K562 (cell line): ENCODE measurements around the gene PRKCB. TPM values are rescaled to one million over a fixed set of nuclear protein-coding genes. Genes with fewer than 3 reads are reported as not detected.

Experiments used
- BCOR ChIP-seq: fragments of 450-650 bp; IDR thresholded peaks from 2 replicates; pipeline ENCODE4 v1.6.1; 2016
- BDP1 ChIP-seq: IDR thresholded peaks from 3 replicates; pipeline ENCODE4 v1.6.1; 2011; ENCODE audit not compliant: insufficient read length, insufficient read depth
- CEBPB ChIP-seq: fragments of 450-650 bp; IDR thresholded peaks from 2 replicates; pipeline ENCODE4 v1.6.1; 2016; ENCODE audit warnings: missing genetic modification characterization, missing compliant biosample characterization
- CXXC5 ChIP-seq: fragments of 250-450 bp; sonication (Bioruptor Pico); IDR thresholded peaks from 2 replicates; pipeline ENCODE4 v1.8.0; 2022; ENCODE audit warnings: inconsistent platforms, mild to moderate bottlenecking, moderate library complexity
- GABPB2 ChIP-seq: fragments of 250-450 bp; sonication (Bioruptor Pico); conservative IDR thresholded peaks from 2 replicates; pipeline ENCODE4 v1.5.1; 2021; ENCODE audit warnings: mild to moderate bottlenecking
- HDAC6 ChIP-seq: IDR thresholded peaks from 2 replicates; pipeline ENCODE4 v1.6.1; 2012; ENCODE audit warnings: low read depth, mild to moderate bottlenecking, control low read depth, inconsistent platforms, low read length, moderate library complexity
- HLTF ChIP-seq: fragments of 450-650 bp; IDR thresholded peaks from 2 replicates; pipeline ENCODE4 v1.6.1; 2016
- JUND ChIP-seq, 2 experiments: IDR thresholded peaks; 2 replicates in 1 of 2; 3 replicates in 1 of 2; pipeline ENCODE4 v1.6.1; 2011; ENCODE audit warnings: borderline replicate concordance in 2 of 2, low read depth in 2 of 2, low read length in 2 of 2, improper control_type of control experiment in 1 of 2, missing biosample characterization in 1 of 2, missing genetic modification characterization in 1 of 2, missing genetic modification reagents in 1 of 2
- MEF2D ChIP-seq: conservative IDR thresholded peaks from 2 replicates; pipeline ENCODE4 v1.6.1; 2016; ENCODE audit warnings: low read depth, missing genetic modification characterization, missing compliant biosample characterization
- MEIS2 ChIP-seq: fragments of 450-650 bp; IDR thresholded peaks from 2 replicates; pipeline ENCODE4 v1.6.1; 2014; ENCODE audit warnings: mild to moderate bottlenecking; ENCODE audit not compliant: partially characterized antibody
- PHB ChIP-seq: fragments of 250-450 bp; sonication (Bioruptor Pico); IDR thresholded peaks from 2 replicates; pipeline ENCODE4 v1.5.0; 2021
- RCOR1 ChIP-seq, 2 experiments: IDR thresholded peaks; 2 replicates each; pipeline ENCODE4 v1.6.1; 2012; ENCODE audit warnings: low read depth in 2 of 2, low read length in 2 of 2, borderline replicate concordance in 1 of 2, improper control_type of control experiment in 1 of 2
- RFX1 ChIP-seq: fragments of 450-650 bp; IDR thresholded peaks from 2 replicates; pipeline ENCODE4 v1.6.1; 2016; ENCODE audit warnings: mild to moderate bottlenecking, moderate library complexity
- ZNF175 ChIP-seq: fragments of 200-800 bp; sonication (Bioruptor generic); IDR thresholded peaks from 2 replicates; pipeline ENCODE4 v1.6.1; 2016; ENCODE audit warnings: low read depth, mild to moderate bottlenecking, missing genetic modification characterization, missing compliant biosample characterization
- ZNF766 ChIP-seq: fragments of 200-800 bp; sonication (Bioruptor generic); conservative IDR thresholded peaks from 2 replicates; pipeline ENCODE4 v1.6.1; 2016; ENCODE audit warnings: missing genetic modification characterization, missing compliant biosample characterization
- polyA plus RNA-seq, 8 experiments: library from polyadenylated mRNA; depleted of rRNA in 4 of 8; stranded (reverse) in 5 of 8; unstranded in 3 of 8; fragments of >200 nt; fragmentation: Nextera tagmentation in 2 of 8; fragmentation: Illumina TruSeq in 1 of 8; extraction: Ambion mirVana in 2 of 8; extraction: Trizol in 1 of 8; gene quantifications; 2 replicates each; pipeline versions ENCODE4 v1.2.1 to v1.2.3, GENCODE V29; 2011 to 2014; ENCODE audit warnings: inconsistent platforms in 1 of 8, missing spikeins in 1 of 8
- total RNA-seq, 7 experiments: library from RNA; depleted of rRNA in 6 of 7; stranded (reverse); fragments of >200 nt in 6 of 7; fragmentation: Illumina TruSeq in 2 of 7; extraction: Trizol in 2 of 7; gene quantifications; 2 replicates each; pipeline versions ENCODE4 v1.2.1 to v1.2.3, GENCODE V29; 2011 to 2021; ENCODE audit warnings: low replicate concordance in 1 of 7
- TF ChIP-seq, protein P1 (sequence below): sonication (generic); formaldehyde crosslinking; IDR thresholded peaks from 2 replicates; pipeline ENCODE4 v1.8.1; 2023; ENCODE audit warnings: mild to moderate bottlenecking, missing genetic modification reagents
- TF ChIP-seq, protein P2 (sequence below): fragments of 200-800 bp; sonication (Bioruptor generic); IDR thresholded peaks from 2 replicates; pipeline ENCODE4 v1.6.1; 2017; ENCODE audit warnings: missing genetic modification characterization, missing compliant biosample characterization
- TF ChIP-seq, protein P3 (sequence below), 2 experiments: fragments of 450-650 bp; IDR thresholded peaks; 2 replicates each; pipeline ENCODE4 v1.6.1; 2016
- TF ChIP-seq, protein P4 (sequence below): sonication (generic); formaldehyde crosslinking; IDR thresholded peaks from 2 replicates; pipeline ENCODE4 v1.5.0; 2020; ENCODE audit warnings: missing genetic modification reagents
- TF ChIP-seq, protein P5 (sequence below): sonication (generic); formaldehyde crosslinking; IDR thresholded peaks from 2 replicates; pipeline ENCODE4 v1.8.0; 2022; ENCODE audit warnings: missing genetic modification reagents, mild to moderate bottlenecking, borderline replicate concordance

The PRKCB gene
- total and polyA plus RNA-seq, 9 of the 15 experiments (the other 6 are each of a cell fraction or from before 2014, with no cell fraction given), result 49.9 to 276 (median 148) TPM

DNA sequence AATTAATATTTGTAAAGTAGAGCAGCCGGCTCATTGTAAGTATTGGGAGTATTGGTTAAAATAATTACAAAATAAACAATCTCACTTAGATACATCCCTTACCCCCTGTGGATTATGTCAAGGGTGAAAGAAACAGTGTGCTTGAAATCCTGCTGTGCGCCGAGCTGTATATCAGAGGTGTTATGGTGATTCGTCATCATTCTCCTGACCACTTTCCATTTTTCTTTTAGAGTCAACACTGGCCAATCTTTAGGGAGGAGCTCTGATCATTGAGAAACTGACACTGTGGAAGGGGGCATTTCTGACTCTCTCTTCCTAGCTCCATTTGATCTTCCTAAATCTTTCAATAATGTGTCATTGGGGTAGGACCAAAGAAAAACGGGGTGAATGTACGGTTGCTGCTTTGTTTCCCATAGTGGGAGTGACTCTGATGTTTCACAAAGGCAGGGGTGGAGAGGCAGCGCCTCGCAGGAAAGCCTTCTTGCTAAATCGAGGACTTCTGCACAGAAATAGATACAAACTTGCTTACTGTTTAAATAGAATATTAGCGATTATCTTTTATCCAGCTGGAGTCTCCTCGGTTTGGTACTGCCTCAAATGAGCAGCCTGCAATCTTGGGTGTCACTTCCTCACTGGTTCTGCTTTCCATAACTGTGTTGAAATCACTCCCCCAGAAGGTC is 123.4 kb downstream of the PRKCB start (continued):
- 0 out of 2 replicates have a peak, but pooled peaks have one; percentile 9 for TF ChIP-seq CXXC5 (CRISPR knock-in tag)
- TF ChIP-seq HLTF, result no peak
- peak; percentile 58 for TF ChIP-seq MEIS2
- TF ChIP-seq, protein P1, sequence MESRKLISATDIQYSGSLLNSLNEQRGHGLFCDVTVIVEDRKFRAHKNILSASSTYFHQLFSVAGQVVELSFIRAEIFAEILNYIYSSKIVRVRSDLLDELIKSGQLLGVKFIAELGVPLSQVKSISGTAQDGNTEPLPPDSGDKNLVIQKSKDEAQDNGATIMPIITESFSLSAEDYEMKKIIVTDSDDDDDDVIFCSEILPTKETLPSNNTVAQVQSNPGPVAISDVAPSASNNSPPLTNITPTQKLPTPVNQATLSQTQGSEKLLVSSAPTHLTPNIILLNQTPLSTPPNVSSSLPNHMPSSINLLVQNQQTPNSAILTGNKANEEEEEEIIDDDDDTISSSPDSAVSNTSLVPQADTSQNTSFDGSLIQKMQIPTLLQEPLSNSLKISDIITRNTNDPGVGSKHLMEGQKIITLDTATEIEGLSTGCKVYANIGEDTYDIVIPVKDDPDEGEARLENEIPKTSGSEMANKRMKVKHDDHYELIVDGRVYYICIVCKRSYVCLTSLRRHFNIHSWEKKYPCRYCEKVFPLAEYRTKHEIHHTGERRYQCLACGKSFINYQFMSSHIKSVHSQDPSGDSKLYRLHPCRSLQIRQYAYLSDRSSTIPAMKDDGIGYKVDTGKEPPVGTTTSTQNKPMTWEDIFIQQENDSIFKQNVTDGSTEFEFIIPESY (CRISPR knock-in tag), result 0 out of 2 replicates have a peak, but pooled peaks have one; percentile 20
- peak; percentile 56 for TF ChIP-seq CEBPB (tag)
- TF ChIP-seq, protein P2, sequence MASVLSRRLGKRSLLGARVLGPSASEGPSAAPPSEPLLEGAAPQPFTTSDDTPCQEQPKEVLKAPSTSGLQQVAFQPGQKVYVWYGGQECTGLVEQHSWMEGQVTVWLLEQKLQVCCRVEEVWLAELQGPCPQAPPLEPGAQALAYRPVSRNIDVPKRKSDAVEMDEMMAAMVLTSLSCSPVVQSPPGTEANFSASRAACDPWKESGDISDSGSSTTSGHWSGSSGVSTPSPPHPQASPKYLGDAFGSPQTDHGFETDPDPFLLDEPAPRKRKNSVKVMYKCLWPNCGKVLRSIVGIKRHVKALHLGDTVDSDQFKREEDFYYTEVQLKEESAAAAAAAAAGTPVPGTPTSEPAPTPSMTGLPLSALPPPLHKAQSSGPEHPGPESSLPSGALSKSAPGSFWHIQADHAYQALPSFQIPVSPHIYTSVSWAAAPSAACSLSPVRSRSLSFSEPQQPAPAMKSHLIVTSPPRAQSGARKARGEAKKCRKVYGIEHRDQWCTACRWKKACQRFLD (CRISPR knock-in tag), result peak; percentile 63; the same call in 1 of the 2 replicates
- TF ChIP-seq ZNF766, result 0 out of 2 replicates have a peak, but pooled peaks have one; percentile 25
- TF ChIP-seq HDAC6, result no peak
- TF ChIP-seq, protein P3, sequence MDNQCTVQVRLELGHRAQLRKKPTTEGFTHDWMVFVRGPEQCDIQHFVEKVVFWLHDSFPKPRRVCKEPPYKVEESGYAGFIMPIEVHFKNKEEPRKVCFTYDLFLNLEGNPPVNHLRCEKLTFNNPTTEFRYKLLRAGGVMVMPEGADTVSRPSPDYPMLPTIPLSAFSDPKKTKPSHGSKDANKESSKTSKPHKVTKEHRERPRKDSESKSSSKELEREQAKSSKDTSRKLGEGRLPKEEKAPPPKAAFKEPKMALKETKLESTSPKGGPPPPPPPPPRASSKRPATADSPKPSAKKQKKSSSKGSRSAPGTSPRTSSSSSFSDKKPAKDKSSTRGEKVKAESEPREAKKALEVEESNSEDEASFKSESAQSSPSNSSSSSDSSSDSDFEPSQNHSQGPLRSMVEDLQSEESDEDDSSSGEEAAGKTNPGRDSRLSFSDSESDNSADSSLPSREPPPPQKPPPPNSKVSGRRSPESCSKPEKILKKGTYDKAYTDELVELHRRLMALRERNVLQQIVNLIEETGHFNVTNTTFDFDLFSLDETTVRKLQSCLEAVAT (IDR thresholded peaks at IDR 0.05), result no peak
- no peak for TF ChIP-seq BDP1
- TF ChIP-seq PHB (CRISPR knock-in tag), result no peak
- no peak for TF ChIP-seq BCOR
- no peak for TF ChIP-seq MEF2D
- no peak for TF ChIP-seq RFX1
- TF ChIP-seq GABPB2 (CRISPR knock-in tag), result no peak
- 0 out of 2 replicates have a peak, but pooled peaks have one; percentile 18 for TF ChIP-seq JUND (IDR thresholded peaks at IDR 0.05; ENCODE audit: borderline replicate concordance, low read depth, low read length)
- no peak for TF ChIP-seq JUND (tag; IDR thresholded peaks at IDR 0.05; ENCODE audit: borderline replicate concordance, low read depth, low read length)
- peak; percentile 60 for TF ChIP-seq ZNF175 (CRISPR knock-in tag)
- TF ChIP-seq, protein P4, sequence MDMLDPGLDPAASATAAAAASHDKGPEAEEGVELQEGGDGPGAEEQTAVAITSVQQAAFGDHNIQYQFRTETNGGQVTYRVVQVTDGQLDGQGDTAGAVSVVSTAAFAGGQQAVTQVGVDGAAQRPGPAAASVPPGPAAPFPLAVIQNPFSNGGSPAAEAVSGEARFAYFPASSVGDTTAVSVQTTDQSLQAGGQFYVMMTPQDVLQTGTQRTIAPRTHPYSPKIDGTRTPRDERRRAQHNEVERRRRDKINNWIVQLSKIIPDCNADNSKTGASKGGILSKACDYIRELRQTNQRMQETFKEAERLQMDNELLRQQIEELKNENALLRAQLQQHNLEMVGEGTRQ (CRISPR knock-in tag), result no peak
- TF ChIP-seq, protein P5, sequence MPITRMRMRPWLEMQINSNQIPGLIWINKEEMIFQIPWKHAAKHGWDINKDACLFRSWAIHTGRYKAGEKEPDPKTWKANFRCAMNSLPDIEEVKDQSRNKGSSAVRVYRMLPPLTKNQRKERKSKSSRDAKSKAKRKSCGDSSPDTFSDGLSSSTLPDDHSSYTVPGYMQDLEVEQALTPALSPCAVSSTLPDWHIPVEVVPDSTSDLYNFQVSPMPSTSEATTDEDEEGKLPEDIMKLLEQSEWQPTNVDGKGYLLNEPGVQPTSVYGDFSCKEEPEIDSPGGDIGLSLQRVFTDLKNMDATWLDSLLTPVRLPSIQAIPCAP, result no peak
- 0 out of 4 replicates have a peak, but pooled peaks of 1 of the 2 experiments have one; percentile 22 for TF ChIP-seq RCOR1 (IDR thresholded peaks at IDR 0.05; ENCODE audit: borderline replicate concordance in 1 of 2, low read depth in 2 of 2, low read length in 2 of 2)
- TF ChIP-seq, all 486 proteins: peak for 16
